ENCODE data around the gene ASTN2.

DNA sequence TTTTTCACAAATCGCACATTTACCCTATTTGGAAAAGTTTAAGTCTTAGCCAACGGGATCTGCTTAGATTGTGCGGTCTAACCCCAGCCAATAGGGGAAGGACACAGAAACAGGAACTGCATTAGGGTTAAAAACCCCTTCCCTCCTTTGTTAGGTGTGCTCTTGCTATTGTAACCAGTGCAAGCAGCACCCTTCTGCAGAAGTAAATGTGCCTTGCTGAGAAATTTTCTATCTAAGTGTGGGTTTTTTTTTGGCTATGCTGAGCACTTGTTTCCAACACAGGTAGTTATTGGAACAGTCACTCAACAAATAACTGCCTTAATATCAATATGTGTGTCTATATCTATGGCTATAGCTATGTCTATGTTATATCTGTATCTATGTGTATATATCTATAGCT is 537.8 kb downstream of the ASTN2 start:
- TF ChIP-seq EZH2phosphoT487 (IDR thresholded peaks at IDR 0.05; ENCODE audit: insufficient read depth, low read depth) (no peak), EZH2 (IDR thresholded peaks at IDR 0.05; ENCODE audit: insufficient read depth, poor library complexity, severe bottlenecking) (no peak)

Data from GM23248 (cell line).